Measurements from ENCODE around the gene CRYBB1.

Gene CRYBB1

DNA sequence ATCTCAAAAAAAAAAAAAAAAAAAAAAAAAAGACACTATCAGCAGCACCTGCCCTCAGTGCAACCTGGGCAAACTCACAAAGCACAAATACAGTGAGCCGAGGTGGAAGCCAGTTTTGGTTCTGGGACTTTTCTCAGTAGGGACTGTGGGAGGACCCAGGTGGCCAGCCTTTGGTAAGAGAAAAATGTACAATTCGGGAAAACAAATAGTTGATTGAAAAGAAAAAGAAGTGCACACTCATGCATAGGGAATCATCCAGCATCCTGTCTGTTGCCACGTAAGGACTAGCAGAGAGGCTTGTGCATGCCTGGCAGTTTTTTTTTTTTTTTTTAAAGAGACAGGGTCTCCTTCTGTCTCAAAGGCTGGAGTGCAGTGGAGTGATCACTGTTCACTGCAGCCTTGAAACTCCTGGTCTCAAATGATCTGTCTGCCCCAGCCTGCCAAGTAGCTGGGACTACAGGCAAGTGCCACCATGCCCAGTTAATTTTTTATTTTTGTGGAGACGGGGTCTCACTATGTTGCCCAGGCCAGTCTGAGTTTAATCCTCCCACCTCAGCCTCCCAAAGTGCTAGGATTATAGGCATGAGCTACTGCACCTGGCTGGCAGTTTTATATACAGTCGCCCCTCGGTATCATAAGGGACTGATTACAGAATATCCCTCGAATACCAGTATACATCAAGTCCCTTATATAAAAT lies 64.6 kb downstream of the CRYBB1 start:
- peak; percentile 23 for DNase-seq (ENCODE audit: low read depth, low spot score)

DNA sequence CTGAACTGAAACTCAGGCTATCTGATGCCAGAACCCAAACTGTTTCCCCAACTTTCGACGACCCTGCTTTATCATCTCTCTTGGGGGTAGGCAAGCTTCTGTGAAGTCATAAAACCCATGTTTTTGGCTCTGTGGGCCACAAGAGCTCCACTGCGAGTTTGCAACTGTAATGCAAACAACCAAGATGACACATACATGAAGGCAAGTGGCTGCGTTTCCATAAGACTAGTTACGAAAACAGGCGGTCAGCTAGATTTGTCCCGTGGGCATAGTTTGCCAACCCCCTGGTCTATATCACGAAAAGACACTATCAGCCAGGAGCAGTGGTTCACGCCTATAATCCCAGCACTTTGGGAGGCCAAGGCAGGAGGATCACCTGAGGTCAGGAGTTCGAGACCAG lies 65.4 kb downstream of the CRYBB1 start:
- no peak for DNase-seq (ENCODE audit: low read depth, low spot score)

DNA sequence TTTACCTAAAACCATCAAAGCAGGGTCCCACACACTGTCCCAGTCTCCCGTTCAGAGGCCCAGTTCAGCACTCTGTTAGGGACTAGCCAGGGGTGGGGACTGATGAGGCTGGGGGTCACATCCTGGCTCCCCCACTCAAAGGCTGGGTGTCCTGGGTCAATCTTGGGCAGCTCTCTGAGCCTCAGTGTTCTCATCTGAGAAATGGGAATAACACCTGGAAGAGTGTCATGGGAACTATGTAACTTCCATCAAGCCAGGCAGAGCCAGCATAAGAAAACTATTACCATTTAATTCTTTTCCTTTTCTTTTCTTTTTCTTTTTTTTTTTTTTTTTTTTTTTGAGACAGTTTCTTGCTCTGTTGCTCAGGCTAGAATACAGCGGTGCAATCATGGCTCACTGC lies 66.3 kb downstream of the CRYBB1 start:
- no peak for DNase-seq (ENCODE audit: low read depth, low spot score)

DNA sequence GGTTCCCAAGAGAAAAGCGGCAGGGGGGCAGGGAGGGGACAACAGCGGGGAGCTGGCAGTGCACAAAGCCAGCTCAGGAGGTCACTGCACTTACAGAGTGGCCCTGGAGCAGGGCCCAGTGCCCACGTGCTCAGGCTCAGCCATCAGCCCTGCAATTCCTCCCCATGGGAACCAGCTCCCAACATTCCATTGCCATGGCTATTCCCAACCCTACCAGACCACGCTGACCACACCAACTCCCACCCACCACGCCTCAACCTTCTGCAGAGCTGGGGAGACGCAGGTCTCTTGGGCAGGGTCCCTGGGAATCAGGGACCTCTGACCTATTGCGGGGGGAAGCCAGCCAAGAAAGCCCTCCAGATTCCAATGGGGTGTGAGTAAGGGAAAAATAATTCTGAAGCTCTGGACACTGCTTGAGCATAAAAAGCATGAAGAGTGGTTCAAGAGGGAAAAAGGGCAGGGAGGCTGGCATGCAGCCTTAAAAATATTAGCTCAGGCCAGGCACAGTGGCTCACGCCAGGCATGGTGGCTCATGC lies 67.3 kb downstream of the CRYBB1 start:
- DNase-seq (ENCODE audit: low read depth, low spot score) = peak; percentile 66

DNA sequence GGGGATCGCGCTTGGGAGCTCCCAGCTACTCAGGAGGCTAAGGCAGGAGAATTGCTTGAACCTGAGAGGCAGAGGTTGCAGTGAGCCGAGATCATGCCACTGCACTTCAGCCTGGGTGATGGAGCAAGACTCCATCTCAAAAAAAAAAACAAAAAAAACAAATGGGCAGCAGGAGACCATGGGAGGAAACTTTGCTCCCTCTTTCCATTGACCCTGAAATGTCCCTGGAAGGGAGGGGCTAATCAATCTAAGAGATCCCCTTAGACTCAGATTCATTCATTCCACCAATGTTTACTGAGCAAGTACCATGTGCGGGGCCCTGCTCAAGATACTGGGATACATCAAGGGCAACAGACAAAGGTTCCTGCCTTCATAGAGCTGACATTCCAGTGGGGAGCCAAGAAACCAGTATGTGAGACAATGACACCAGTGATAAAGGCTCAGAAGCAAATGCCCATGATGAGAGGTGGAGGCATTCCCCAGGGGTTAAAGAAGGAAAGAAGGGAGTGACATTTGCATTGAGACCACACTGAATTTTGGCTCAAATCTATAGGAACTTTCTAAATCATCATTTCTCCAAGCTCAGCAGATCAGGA lies 67.8 kb downstream of the CRYBB1 start:
- DNase-seq (ENCODE audit: low read depth, low spot score) = no peak
